ENCODE measurements around the gene TNFRSF1A. TPM values are rescaled to one million over a fixed set of nuclear protein-coding genes. Genes with fewer than 3 reads are reported as not detected.

Gene TNFRSF1A
- total and polyA plus RNA-seq, 9 of the 15 experiments (the other 6 are each of a cell fraction or from before 2014, with no cell fraction given): 0.76 to 43.5 (median 30.0) TPM

- TF ChIP-seq CHD7 (IDR thresholded peaks at IDR 0.05; ENCODE audit: low read depth, low read length) (no peak), ZFP30 (CRISPR knock-in tag; IDR thresholded peaks at IDR 0.05; ENCODE audit: borderline replicate concordance) (no peak), ZNF395 (CRISPR knock-in tag; IDR thresholded peaks at IDR 0.05) (peak; percentile 67), MAFG (tag; conservative IDR thresholded peaks at IDR 0.05) (peak; percentile 99), RBM15 (IDR thresholded peaks at IDR 0.05; ENCODE audit: insufficient read depth, low read length) (no peak), RFX7 (CRISPR knock-in tag; IDR thresholded peaks at IDR 0.05) (no peak), CHD1 (IDR thresholded peaks at IDR 0.05; ENCODE audit: low read length) (no peak), MBD2 (IDR thresholded peaks at IDR 0.05; ENCODE audit: borderline replicate concordance, low read depth) (peak; percentile 22; the same call in 1 of the 2 replicates), SAP30 (IDR thresholded peaks at IDR 0.05; ENCODE audit: borderline replicate concordance, insufficient read depth, low read depth, low read length, poor library complexity, severe bottlenecking) (peak; percentile 59), U2AF1 (optimal IDR thresholded peaks at IDR 0.05; ENCODE audit: low read depth, low read length) (no peak), SMARCE1 (IDR thresholded peaks at IDR 0.05) (peak; percentile 60), ATF3 (IDR thresholded peaks at IDR 0.05) (peak; percentile 84), ATF3 (CRISPR knock-in tag; conservative IDR thresholded peaks at IDR 0.05) (no peak)
Observed at GRCh38 chr12:6336079-6336888, 5.6 kb downstream of the TNFRSF1A start (continued).

All from K562 (cell line).